NCI-H1092 treated with DMSO at 0.1 percent for 48 hours (cell line): Measurements from ENCODE around the gene EIF4G1.
A peak's percentile ranks its signal among the peaks of the same experiment; 100 is the strongest.
"Not testable (repeated sequence)": the region's sequence is repeated elsewhere in the genome, so short reads cannot be mapped to it uniquely, and the experiment has no call there.

ENCODE experiments used
- DNase-seq: peaks from one replicate; lab custom pipeline; 2025; lab: John Stamatoyannopoulos, UW

EIF4G1 gene

GRCh38 chr3:184334470-184335158 lies 20.2 kb downstream of the EIF4G1 start:
- no peak for DNase-seq

GRCh38 chr3:184335291-184335660 lies 20.9 kb downstream of the EIF4G1 start:
- DNase-seq: no peak

DNA sequence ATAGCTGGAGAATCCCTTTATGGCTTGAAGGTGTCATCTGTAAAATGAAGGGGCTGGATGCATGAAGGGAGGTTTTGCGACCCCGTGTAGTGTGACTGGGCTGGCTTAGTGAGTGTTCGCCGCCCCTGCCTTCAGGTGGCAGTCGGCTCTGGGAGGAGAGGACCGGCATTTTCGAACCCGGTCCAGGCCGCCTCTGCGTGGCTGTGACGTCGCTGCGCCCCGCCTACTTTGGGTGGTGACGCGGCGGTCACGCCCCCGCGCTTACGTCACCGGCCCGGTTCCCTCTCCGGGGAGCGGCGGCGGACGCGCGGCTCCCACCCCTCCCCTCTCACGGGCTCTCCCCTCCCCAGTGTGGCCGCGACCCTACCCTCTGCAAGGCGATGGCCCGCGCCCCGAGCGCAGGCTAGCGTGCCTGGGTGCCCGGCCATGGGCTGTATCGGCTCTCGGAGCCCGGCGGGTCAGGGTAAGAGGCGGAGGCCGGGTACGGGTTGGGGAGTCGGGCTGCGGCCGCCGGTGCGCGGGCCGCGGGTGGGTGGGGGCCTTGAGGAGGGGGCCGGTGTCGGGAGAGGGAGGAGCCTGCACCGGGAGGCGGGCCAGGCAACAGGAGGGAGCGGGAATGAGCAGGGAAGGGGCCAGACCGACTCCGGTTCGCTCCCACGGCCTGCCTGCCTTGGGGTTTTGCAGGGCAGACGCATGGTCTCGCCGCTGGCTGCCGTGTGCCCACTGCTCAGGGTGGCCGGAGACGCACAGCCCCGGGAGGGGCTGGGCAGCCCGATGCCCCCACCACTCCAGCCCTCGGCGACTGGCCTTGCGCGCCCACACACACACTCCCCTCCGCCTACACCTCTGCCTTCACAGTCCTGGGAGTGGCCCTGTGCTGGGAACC lies 21.5 kb downstream of the EIF4G1 start:
- DNase-seq: peak; percentile 65

DNA sequence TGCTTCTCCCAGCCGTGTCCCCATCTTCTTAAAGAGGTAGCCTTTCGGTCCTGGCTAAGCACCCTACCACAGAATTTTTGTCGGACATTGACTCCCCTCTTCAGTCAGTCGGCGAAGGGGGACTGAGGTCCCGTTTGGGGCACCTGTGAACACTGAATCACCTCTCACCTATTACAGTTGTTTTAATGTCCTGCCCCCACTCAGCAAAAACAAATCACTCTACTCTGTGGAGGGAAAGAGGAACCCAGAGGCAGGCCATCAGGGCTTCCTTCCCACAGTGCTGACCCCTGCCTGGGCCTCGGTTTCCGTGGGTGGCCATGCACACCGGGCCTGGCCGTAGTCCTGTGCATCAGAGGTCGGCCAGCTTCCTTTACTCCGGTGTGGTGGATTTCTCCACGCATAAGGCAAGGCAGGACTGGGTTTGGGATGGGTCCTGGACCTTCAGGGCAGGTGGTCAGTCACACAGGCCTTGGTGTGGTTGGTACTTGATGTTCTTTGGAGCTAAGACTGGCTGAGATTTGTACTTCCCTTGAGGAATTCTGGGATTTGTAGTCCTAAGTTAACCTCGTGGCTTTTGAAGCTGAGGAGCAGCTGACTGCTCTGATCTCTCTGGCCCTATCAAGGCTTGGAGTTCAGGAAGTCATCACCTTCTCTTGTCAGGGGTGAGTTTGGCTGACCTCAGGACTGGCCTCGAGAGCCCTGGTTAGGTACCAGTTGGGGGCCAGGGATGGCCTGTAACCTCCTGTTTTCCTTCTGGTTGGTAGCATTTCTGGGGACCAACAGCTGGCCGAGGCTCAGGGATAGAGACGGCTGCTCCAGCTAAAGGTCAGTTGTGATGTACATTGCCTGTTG lies 22.4 kb downstream of the EIF4G1 start:
- no peak for DNase-seq

- no peak for DNase-seq
These were observed 23.0 kb downstream of the EIF4G1 start, which contains the start of gene FAM131A for GRCh38 chr3:184337399-184337714. Gene FAM131A, plus strand, starts transcription at chr3:184337600. Its CDS starts 31 bp downstream, at chr3:184337631.

GRCh38 chr3:184337981-184338380 lies 23.6 kb downstream of the EIF4G1 start:
- DNase-seq: no peak

DNA sequence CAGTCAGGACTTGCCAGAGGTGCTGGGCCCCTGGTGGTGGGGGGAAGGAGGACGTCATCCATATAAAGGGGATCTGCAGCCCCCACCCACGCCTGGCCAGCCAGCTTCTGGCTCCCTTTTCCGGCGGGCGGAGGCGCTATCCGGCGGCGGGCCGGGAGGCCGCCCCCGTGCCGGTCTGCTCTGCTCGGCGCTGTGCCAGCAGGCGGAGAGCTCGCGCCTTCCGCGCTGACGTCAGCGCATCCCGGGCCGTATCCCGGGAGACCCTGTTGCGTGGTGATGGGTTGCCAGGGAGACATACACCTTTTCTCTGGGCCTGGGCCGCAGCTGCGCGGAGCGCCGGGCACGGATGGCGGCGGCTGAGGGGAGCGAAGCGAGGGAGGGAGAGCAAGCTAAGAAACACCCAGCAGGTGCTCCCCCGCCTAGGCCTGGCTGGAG lies 24.1 kb downstream of the EIF4G1 start:
- peak; percentile 84 for DNase-seq

- peak; percentile 28 for DNase-seq
These were observed 24.6 kb downstream of the EIF4G1 start for GRCh38 chr3:184339001-184339400.

- DNase-seq: not testable (repeated sequence)
These were observed 25.2 kb downstream of the EIF4G1 start for GRCh38 chr3:184339451-184340135.

- DNase-seq: no peak
These were observed 27.5 kb downstream of the EIF4G1 start for GRCh38 chr3:184341925-184342324.

DNA sequence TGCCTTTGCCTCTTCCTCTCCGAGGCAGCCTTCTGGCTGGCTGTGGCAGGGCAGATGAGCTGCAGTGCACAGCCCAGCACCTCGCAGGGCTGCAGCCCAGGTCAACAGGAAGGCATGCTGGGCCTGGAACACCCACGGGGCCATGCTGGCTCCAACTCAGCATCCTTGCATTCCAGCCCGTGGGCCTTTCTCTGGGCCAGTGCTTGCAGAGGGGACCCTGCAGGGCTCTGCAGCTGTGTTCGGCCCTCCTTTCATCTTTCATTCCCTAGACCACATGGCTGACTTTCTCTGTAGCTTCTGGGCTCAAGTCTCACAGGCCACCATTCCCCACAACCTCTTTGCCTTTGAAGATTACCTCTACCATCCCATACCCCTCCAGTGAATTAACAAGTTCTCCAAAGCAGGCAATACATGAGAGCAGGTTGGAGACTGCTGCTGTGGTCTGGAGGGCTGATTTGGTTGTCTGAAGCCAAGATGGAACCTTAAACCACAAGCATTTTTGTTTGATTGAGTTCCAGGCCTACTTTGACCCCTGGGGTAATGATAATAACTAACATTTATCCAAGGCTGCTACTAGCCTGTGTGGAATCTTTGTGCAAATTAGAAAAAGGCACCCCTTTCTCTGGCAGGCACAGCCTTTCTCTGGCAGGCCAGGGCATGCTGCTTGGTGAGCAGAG lies 28.9 kb downstream of the EIF4G1 start:
- no peak for DNase-seq

DNA sequence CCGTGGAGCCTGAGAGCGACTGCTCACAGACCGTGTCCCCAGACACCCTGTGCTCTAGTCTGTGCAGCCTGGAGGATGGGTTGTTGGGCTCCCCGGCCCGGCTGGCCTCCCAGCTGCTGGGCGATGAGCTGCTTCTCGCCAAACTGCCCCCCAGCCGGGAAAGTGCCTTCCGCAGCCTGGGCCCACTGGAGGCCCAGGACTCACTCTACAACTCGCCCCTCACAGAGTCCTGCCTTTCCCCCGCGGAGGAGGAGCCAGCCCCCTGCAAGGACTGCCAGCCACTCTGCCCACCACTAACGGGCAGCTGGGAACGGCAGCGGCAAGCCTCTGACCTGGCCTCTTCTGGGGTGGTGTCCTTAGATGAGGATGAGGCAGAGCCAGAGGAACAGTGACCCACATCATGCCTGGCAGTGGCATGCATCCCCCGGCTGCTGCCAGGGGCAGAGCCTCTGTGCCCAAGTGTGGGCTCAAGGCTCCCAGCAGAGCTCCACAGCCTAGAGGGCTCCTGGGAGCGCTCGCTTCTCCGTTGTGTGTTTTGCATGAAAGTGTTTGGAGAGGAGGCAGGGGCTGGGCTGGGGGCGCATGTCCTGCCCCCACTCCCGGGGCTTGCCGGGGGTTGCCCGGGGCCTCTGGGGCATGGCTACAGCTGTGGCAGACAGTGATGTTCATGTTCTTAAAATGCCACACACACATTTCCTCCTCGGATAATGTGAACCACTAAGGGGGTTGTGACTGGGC lies 30.3 kb downstream of the EIF4G1 start:
- no peak for DNase-seq

- no peak for DNase-seq
These were observed 31.1 kb downstream of the EIF4G1 start for GRCh38 chr3:184345317-184346144.

DNA sequence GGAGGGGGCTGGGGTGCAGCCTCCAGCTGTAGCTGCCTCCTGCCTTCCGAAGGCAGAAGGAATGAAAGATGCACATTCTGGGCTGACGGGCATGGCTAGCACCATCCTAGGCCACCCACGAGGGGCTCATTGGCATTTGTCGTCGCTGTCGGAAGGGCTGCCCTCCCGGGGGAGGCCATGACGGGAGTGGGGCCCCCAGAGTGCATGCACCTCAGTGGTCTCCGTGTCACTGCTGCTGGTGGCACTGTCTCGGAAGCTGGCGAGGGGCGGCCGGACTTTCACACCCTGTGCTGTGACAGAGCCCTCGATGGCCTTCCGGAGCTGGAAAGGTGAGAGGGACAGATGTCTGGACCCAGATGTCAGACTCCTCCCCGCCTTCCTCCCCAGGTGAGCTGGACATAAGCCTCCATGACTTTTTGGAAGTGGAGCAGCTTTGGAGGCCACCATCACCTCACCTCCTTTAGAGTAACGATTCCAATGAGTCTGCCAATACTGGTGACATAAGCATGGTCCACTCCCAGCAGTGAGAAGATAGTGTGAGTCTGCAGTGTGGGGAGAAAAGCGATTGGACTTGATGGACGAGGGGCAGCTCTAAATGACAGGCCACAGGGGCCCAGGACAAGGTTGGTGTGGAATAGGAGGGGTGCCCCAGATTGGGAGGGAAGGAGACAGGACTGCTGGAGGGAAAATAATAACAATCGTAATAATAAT lies 32.2 kb downstream of the EIF4G1 start:
- DNase-seq: no peak

DNA sequence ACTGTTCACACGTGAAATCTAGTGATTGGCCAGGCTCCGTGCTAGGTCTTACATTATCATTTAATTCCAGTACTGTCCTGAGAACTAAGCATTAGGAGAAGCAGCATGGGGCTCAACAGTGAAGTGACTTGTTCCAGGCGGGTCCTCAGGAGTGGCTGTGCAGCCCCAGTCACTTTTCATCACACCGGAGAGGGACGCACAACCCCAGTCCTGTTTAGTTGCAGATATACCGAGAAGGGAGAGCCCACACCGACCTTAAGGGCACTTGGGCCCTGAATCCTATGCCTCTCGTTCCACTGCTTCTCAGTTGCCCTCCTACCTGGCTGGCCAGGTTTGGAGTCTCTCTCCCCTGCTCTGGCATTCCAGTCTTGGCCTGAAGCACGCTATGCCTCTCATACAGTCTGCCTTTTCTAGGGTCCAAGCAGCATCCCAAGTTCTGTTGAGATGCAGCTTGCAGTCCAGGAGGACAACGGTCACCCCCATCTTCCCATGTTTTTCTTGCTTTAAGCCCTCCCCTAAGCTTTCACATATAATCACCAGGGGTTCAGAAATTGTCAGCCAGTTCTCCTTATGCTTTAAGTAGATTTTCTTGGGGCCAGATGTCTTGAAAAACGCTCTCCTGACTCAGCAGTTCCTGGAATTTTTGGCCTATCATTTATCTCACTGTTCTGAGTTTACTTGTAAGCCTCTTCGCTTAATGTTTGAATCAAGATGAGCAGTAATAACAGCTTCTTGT lies 33.1 kb downstream of the EIF4G1 start:
- DNase-seq: no peak

- no peak for DNase-seq
These were observed 33.6 kb downstream of the EIF4G1 start for GRCh38 chr3:184348057-184348382.

DNA sequence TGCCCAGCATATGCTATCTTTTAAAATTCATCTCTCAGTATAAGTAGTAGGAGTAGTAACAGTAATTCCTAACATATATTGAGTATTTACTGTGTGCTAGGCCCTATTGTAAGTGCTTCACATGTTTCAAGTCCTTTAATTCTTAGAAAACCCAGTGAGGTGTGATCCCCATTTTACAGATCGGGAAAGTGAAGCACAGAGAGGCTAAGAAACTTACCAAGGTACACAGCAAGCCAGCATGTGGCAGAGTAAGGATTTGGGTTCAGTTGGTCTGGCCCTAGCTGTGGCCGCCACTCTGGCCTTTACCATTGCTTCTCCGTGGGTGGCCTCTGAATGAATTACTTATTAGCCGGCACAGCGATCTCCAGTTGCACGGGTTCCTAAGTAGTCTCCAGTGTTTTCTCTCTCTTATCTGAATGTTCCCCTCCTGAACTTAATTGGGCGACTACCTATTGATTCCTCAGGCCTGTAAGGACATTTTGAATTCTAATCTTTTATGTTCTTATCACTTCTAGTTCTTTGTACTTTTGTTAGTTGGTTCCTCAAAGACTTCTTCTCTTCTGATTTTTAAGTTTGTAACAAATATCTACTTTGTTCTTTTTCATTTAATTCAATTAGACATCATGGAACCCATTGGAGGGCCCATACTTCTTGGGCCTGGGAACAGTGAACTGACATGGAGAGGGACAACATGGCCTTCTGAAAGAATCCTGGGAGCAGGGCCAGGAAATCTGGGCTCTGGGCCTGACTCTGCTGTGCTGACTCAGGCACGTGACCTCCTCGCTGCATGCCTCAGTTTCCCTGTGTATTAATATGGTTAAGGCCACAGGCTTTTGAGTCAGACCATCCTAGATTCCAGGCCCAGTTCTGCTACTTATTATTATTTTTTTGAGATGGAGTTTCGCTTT lies 35.4 kb downstream of the EIF4G1 start:
- DNase-seq: no peak
